K562 (cell line): ENCODE data around the gene MKNK2. TPM values are rescaled to one million over a fixed set of nuclear protein-coding genes. Genes with fewer than 3 reads are reported as not detected.
A peak's percentile ranks its signal among the peaks of the same experiment; 100 is the strongest.

Experiments
- ATAC-seq: fragments of 200-7000 bp; cut with Tn5 transposase; 3 replicates; pipeline ENCODE4 v1.9.1; 2020; ENCODE audit warnings: moderate library complexity
- BruUV-seq: library from RNA; stranded (reverse); fragments of 400-500 nt; replicated peaks from 2 replicates; lab custom pipeline; 2021; lab: Mats Ljungman, UMichigan
- CTCF ChIA-PET: fragments of 300-600 bp; formaldehyde crosslinking; extraction: SDS; loops from one replicate; lab custom pipeline; 2021; ENCODE audit warnings: low intra/inter-chr PET ratio; lab: Yijun Ruan, JAX
- POLR2A ChIA-PET: fragments of 300-600, 350-650 bp; sonication (Branson Sonifier 250); formaldehyde crosslinking; extraction: SDS; loops from one replicate; lab custom pipeline; 2021; ENCODE audit warnings: antibody characterized with exemption, inconsistent platforms; lab: Yijun Ruan, JAX
- DNase-seq, 4 experiments: peaks; one replicate each; pipeline versions ENCODE4 v3.0.0 to v3.0.0-alpha.2; 2011 to 2018; ENCODE audit warnings: low spot score in 3 of 4, mixed read lengths in 3 of 4; ENCODE audit errors: extremely low read depth in 1 of 4
- FAIRE-seq: peaks from 2 replicates; lab custom pipeline; 2011; peaks lifted over from hg19 to GRCh38; lab: Jason Lieb, UNC
- H2AFZ ChIP-seq: 2 replicates; pipeline ENCODE4 v1.6.0; 2011; ENCODE audit warnings: low read depth, low read length, control low read depth, inconsistent platforms
- H3K27ac ChIP-seq: fragments of 200-600 bp; 3 replicates; pipeline ENCODE4 v1.8.0; 2011; ENCODE audit warnings: low read depth, mild to moderate bottlenecking, control low read depth, inconsistent platforms, low read length, moderate library complexity, mixed read lengths; ENCODE audit errors: extremely low read depth
- H3K27me3 ChIP-seq, 2 experiments: fragments of 300-600 bp in 1 of 2; 2 replicates in 1 of 2; 3 replicates in 1 of 2; pipeline versions ENCODE4 v1.6.0 to v1.8.0; 2011; ENCODE audit warnings: inconsistent platforms in 2 of 2, low read length in 2 of 2, mild to moderate bottlenecking in 1 of 2, mixed read lengths in 1 of 2, moderate library complexity in 1 of 2; ENCODE audit not compliant: control insufficient read depth in 2 of 2, insufficient read depth in 2 of 2
- H3K36me3 ChIP-seq: fragments of 300-600 bp; 3 replicates; pipeline ENCODE4 v1.8.0; 2011; ENCODE audit warnings: mild to moderate bottlenecking, low read length, inconsistent platforms; ENCODE audit not compliant: control insufficient read depth, insufficient read depth
- H3K4me1 ChIP-seq, 2 experiments: fragments of 200-600 bp in 1 of 2; replicated peaks in 1 of 2; 2 replicates in 1 of 2; 3 replicates in 1 of 2; pipeline versions ENCODE4 v1.5.1 to v1.8.0; 2011; ENCODE audit warnings: inconsistent platforms in 2 of 2, low read length in 2 of 2, mild to moderate bottlenecking in 1 of 2, mixed read lengths in 1 of 2, moderate library complexity in 1 of 2; ENCODE audit not compliant: control insufficient read depth in 2 of 2, insufficient read depth in 2 of 2
- H3K4me2 ChIP-seq: 2 replicates; pipeline ENCODE4 v1.6.1; 2011; ENCODE audit warnings: low read length, control low read depth, inconsistent platforms, mixed read lengths; ENCODE audit not compliant: insufficient read depth
- H3K4me3 ChIP-seq: fragments of 200-600 bp; sonication (generic), shearing (Covaris generic); 2 replicates; pipeline ENCODE4 v1.5.1; 2016; ENCODE audit warnings: control low read depth, inconsistent platforms
- H3K79me2 ChIP-seq: fragments of 200-600 bp; 3 replicates; pipeline ENCODE4 v1.8.0; 2011; ENCODE audit warnings: low read length, inconsistent platforms; ENCODE audit not compliant: control insufficient read depth, insufficient read depth
- H3K9ac ChIP-seq, 2 experiments: 2 replicates each; pipeline versions ENCODE4 v1.6.0 to v1.6.1; 2011; ENCODE audit warnings: low read depth in 2 of 2, low read length in 2 of 2, control low read depth in 1 of 2, inconsistent platforms in 1 of 2, mild to moderate bottlenecking in 1 of 2, mixed read lengths in 1 of 2; ENCODE audit not compliant: insufficient read depth in 1 of 2
- H3K9me1 ChIP-seq: one replicate; pipeline ENCODE4 v1.6.0; 2011; ENCODE audit warnings: inconsistent platforms, mild to moderate bottlenecking, low read length, moderate library complexity; ENCODE audit not compliant: control insufficient read depth, insufficient read depth
- H3K9me3 ChIP-seq: replicated peaks from 2 replicates; pipeline ENCODE4 v1.5.1; 2011; ENCODE audit warnings: low read depth, low read length, inconsistent platforms; ENCODE audit not compliant: control insufficient read depth, insufficient read depth
- H4K20me1 ChIP-seq: replicated peaks from 2 replicates; pipeline ENCODE4 v1.6.1; 2011; ENCODE audit warnings: low read length, inconsistent platforms, mixed read lengths; ENCODE audit not compliant: control insufficient read depth, insufficient read depth
- AFF4 ChIP-seq: sonication (generic); formaldehyde crosslinking; IDR thresholded peaks from 2 replicates; pipeline ENCODE4 v1.8.0; 2023; ENCODE audit warnings: mild to moderate bottlenecking, missing genetic modification reagents
- CBX3 ChIP-seq, 2 experiments: IDR thresholded peaks; 1 replicate in 1 of 2; 2 replicates in 1 of 2; pipeline ENCODE4 v1.6.1; 2012; ENCODE audit warnings: inconsistent platforms in 2 of 2, low read length in 2 of 2, borderline replicate concordance in 1 of 2, control low read depth in 1 of 2
- HMGN3 ChIP-seq: IDR thresholded peaks from 2 replicates; pipeline ENCODE4 v1.6.1; 2011; ENCODE audit warnings: borderline replicate concordance, low read depth, mild to moderate bottlenecking, mixed read lengths, low read length; ENCODE audit not compliant: insufficient read length; ENCODE audit errors: extremely low read depth
- PHB ChIP-seq: fragments of 250-450 bp; sonication (Bioruptor Pico); IDR thresholded peaks from 2 replicates; pipeline ENCODE4 v1.5.0; 2021
- POLR2G ChIP-seq: fragments of 200-400 bp; formaldehyde crosslinking; IDR thresholded peaks from 2 replicates; pipeline ENCODE4 v1.6.1; 2017; ENCODE audit warnings: low read depth, mild to moderate bottlenecking, antibody characterized with exemption, low read length, moderate library complexity
- ZNF551 ChIP-seq: fragments of 250-450 bp; sonication (Bioruptor Pico); IDR thresholded peaks from 2 replicates; pipeline ENCODE4 v1.5.0; 2021; ENCODE audit warnings: mild to moderate bottlenecking, moderate library complexity
- WGBS: fragments of 100-300 bp; shearing (Covaris generic); methylation state at CpG from one replicate; pipeline ENCODE4 v1.1.6; 2016; ENCODE audit warnings: low coverage, mixed read lengths; ENCODE audit not compliant: insufficient coverage; ENCODE audit errors: missing lambda C conversion rate; 5-methylcytosine and 5-hydroxymethylcytosine counted together
- in situ Hi-C: fragments of 300-500 bp; cut with MboI; formaldehyde crosslinking; loops from 4 replicates; pipeline ENCODE4 v1.15.0; 2018; ENCODE audit warnings: inconsistent platforms, mixed read lengths
- intact Hi-C: fragments of 100-400 bp; cut with micrococcal nuclease; formaldehyde crosslinking; loops from 2 replicates; pipeline ENCODE4 v1.14.2; 2022
- polyA plus RNA-seq, 8 experiments: library from polyadenylated mRNA; depleted of rRNA in 4 of 8; stranded (reverse) in 5 of 8; unstranded in 3 of 8; fragments of >200 nt; fragmentation: Nextera tagmentation in 2 of 8; fragmentation: Illumina TruSeq in 1 of 8; extraction: Ambion mirVana in 2 of 8; extraction: Trizol in 1 of 8; gene quantifications; 2 replicates each; pipeline versions ENCODE4 v1.2.1 to v1.2.3, GENCODE V29; 2011 to 2014; ENCODE audit warnings: inconsistent platforms in 1 of 8, missing spikeins in 1 of 8
- total RNA-seq, 7 experiments: library from RNA; depleted of rRNA in 6 of 7; stranded (reverse); fragments of >200 nt in 6 of 7; fragmentation: Illumina TruSeq in 2 of 7; extraction: Trizol in 2 of 7; gene quantifications; 2 replicates each; pipeline versions ENCODE4 v1.2.1 to v1.2.3, GENCODE V29; 2011 to 2021; ENCODE audit warnings: low replicate concordance in 1 of 7

Gene MKNK2
- total and polyA plus RNA-seq, 9 of the 15 experiments (the other 6 are each of a cell fraction or from before 2014, with no cell fraction given), result 5.1 to 191 (median 51.9) TPM

DNA sequence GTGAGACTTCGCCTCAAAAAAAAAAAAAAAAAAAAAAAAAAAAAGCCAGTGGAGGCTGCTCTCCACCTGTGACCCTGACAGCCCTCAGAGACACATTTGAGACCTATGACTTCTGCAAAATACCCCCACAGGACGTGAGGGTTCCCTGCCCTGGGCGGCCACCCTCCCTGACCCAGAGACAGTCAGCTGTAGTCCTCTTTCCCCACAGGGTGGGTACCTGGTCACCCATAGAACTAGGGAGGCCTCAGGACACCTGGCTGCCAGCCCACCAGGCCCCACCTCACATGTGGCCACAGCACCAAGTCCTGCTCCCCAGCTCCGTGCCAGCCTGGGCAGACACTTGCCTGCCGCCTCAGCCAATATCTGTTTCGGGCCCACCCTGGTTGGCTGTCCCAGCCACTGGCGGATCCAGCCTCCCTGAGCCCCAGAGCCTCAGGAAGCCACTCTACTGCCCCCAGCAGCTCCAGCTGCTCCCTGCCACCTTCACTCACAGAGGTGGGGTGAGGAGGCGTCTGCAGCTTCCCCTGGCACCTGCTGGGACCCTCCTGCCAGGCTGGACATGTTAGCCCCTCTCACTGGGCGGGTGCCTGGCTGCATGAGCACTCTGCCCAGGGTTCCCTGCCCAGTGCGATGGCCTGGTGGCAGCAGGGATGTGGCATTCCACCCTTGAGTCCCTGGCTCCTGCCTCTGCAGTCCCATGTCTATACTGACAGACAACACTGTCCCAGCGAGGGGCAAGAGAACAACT lies 6.9 kb downstream of the MKNK2 start (continued):
- TF ChIP-seq AFF4 (no peak), HMGN3 (peak; percentile 47), CBX3 (IDR thresholded peaks at IDR 0.05; ENCODE audit: borderline replicate concordance in 1 of 2, low read length in 2 of 2) (no peak), PHB (CRISPR knock-in tag) (no peak)

- H3K27me3 ChIP-seq, result no peaks in the 10 kb centered on the region
- ATAC-seq (no peak), DNase-seq (peak in 1 of 4 experiments; percentile 2), FAIRE-seq (no peak)
- H3K27ac ChIP-seq, result no peak overlapping the region; the same call in 2 of the 3 replicates
- ChIA-PET POLR2A (interaction anchor here (0.6 to 2.3 kb wide), 8 partner anchors 8 to 185 kb away, joined by 3 to 18 read pairs (median 6); no protein-coding TSS in a partner anchor), CTCF (no interaction called here)
- no peak overlapping the region for H2AFZ ChIP-seq
- H3K4me1 ChIP-seq, result peaks cover 18 to 90% of the 10 kb centered on the region in 2 experiments
- no peak overlapping the region for H3K4me2 ChIP-seq
- H3K9me1 ChIP-seq, result peaks cover 3% of the 10 kb centered on the region
- H3K4me3 ChIP-seq, result no peak overlapping the region
- in situ Hi-C loops, result no loop called here
- peaks cover 20% of the 10 kb centered on the region; the same call in 1 of the 2 replicates for H4K20me1 ChIP-seq
- H3K36me3 ChIP-seq, result peaks cover 93% of the 10 kb centered on the region; the same call in 2 of the 3 replicates
- peaks cover 30% of the 10 kb centered on the region for H3K79me2 ChIP-seq
- WGBS, result 93% methylated on average over 8 of the region's 9 CpGs
- intact Hi-C loops, result no loop called here
- no TSS peak for BruUV-seq
- H3K9me3 ChIP-seq, result no peaks in the 10 kb centered on the region
- TF ChIP-seq ZNF551 (no peak), POLR2G (0 out of 2 replicates have a peak, but pooled peaks have one; percentile 38)
- H3K9ac ChIP-seq, result peak overlapping the region in 1 of 2 experiments; percentile 90; a peak in 2 of 4 replicates
Observed at GRCh38 chr19:2043251-2043641, 7.8 kb downstream of the MKNK2 start.
